Natural killer cell (primary cell): ENCODE measurements around the gene SLC4A1AP. TPM values are rescaled to one million over a fixed set of nuclear protein-coding genes. Genes with fewer than 3 reads are reported as not detected.

Source experiments
- ATAC-seq, 3 donors: fragments of 150-1000 bp in 2 of 3; fragments of 200-7000 bp in 1 of 3; cut with Tn5 transposase; 1 replicate in 1 of 3; 2 replicates in 2 of 3; pipeline ENCODE4 v1.10.0; 2021; ENCODE audit warnings: mild to moderate bottlenecking in 2 of 3, moderate library complexity in 2 of 3
- DNase-seq, 2 donors: peaks; one replicate each; pipeline versions ENCODE4 v3.0.0 to v3.0.0-alpha.2; 2013 to 2021; ENCODE audit warnings: mixed read lengths in 1 of 2
- H3K27ac ChIP-seq: one replicate; pipeline ENCODE4 v1.5.1; 2013; ENCODE audit warnings: mild to moderate bottlenecking, low read length
- H3K27me3 ChIP-seq: one replicate; pipeline ENCODE4 v1.6.1; 2013; ENCODE audit warnings: low read length; ENCODE audit not compliant: control insufficient read depth, insufficient read depth
- H3K36me3 ChIP-seq: one replicate; pipeline ENCODE4 v1.6.1; 2013; ENCODE audit warnings: low read length; ENCODE audit not compliant: control insufficient read depth, insufficient read depth
- H3K4me1 ChIP-seq: one replicate; pipeline ENCODE4 v1.6.1; 2013; ENCODE audit warnings: low read length; ENCODE audit not compliant: control insufficient read depth, insufficient read depth
- H3K4me3 ChIP-seq: one replicate; pipeline ENCODE4 v1.5.1; 2013; ENCODE audit warnings: low read length
- H3K9me3 ChIP-seq: one replicate; pipeline ENCODE4 v1.6.1; 2013; ENCODE audit warnings: low read length; ENCODE audit not compliant: control insufficient read depth, insufficient read depth
- H3K27ac Mint-ChIP-seq, 2 donors: one replicate each; pipeline ENCODE4 v1.8.0; 2022; ENCODE audit warnings: mild to moderate bottlenecking in 2 of 2, mixed read lengths in 2 of 2, moderate library complexity in 1 of 2
- H3K27me3 Mint-ChIP-seq, 2 donors: one replicate each; pipeline ENCODE4 v1.8.0; 2022; ENCODE audit warnings: low read depth in 2 of 2, mixed read lengths in 2 of 2
- H3K36me3 Mint-ChIP-seq: one replicate; pipeline ENCODE4 v1.8.0; 2022; ENCODE audit warnings: mixed read lengths
- H3K4me1 Mint-ChIP-seq, 2 donors: one replicate each; pipeline ENCODE4 v1.8.0; 2022; ENCODE audit warnings: mixed read lengths in 2 of 2
- H3K4me3 Mint-ChIP-seq: one replicate; pipeline ENCODE4 v1.8.0; 2022; ENCODE audit warnings: mild to moderate bottlenecking, moderate library complexity, mixed read lengths
- H3K9me3 Mint-ChIP-seq, 2 donors: one replicate each; pipeline ENCODE4 v1.8.0; 2022; ENCODE audit warnings: mixed read lengths in 2 of 2
- WGBS: methylation state at CpG from one replicate; pipeline ENCODE4 v1.1.7; 2013; ENCODE audit warnings: missing lambda C conversion rate; ENCODE audit not compliant: insufficient coverage; 5-methylcytosine and 5-hydroxymethylcytosine counted together
- intact Hi-C: fragments of 100-400 bp; cut with micrococcal nuclease; formaldehyde crosslinking; loops from one replicate; pipeline ENCODE4 v1.14.2; 2022
- total RNA-seq, 4 donors: library from RNA; stranded (reverse); fragments of 120-200 nt in 1 of 4; gene quantifications; one replicate each; pipeline versions ENCODE4 v1.2.3 to v1.2.4, GENCODE V29; 2013 to 2022
- TF ChIP-seq, protein P1 (sequence below): fragments of 200-600 bp; IDR thresholded peaks from one replicate; pipeline ENCODE4 v1.8.0; 2022; ENCODE audit warnings: antibody characterized with exemption

The SLC4A1AP gene
- total RNA-seq, 3 donors from 2014 or later (not counting 1 experiment from before 2014, with no cell fraction given): 22.0 to 26.0 (median 24.8) TPM

DNA sequence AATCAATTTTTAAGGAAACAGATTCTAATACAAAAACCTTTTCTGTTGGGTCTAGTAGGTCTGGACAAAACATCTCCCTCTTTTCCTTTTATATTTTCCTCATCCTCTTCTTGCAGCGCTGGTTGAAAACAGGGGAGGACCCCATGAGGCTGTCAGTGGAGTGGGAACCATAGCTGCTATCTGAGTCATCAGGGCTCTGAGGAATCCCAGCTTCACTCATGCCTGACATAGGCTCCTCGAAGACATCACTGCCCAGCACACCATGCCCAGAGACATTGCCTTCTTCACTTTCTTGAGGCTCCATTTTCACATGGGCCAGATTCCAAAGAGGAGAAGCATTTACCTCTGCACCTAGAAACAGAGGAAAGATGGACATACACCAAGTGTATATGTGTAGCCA, 10.3 kb upstream of the SLC4A1AP start:
- no peak for DNase-seq
- H3K36me3 ChIP-seq: peaks cover 75% of the 10 kb centered on the region
- H3K4me1 ChIP-seq: no peaks in the 10 kb centered on the region
- intact Hi-C loops: no loop called here
- Mint-ChIP-seq H3K27me3 (no peaks in the 10 kb centered on the region), H3K27ac (peak overlapping the region; percentile 5 to 85), H3K4me3 (no peak overlapping the region), H3K36me3 (peaks cover 25% of the 10 kb centered on the region), H3K9me3 (no peaks in the 10 kb centered on the region), H3K4me1 (peaks cover 0 to 7% of the 10 kb centered on the region in 2 donors)
- no peaks in the 10 kb centered on the region for H3K9me3 ChIP-seq
- H3K27ac ChIP-seq: no peak overlapping the region
- H3K4me3 ChIP-seq: no peak overlapping the region
- ATAC-seq: no peak
- 97% methylated on average over 2 of the region's 2 CpGs for WGBS
- no peaks in the 10 kb centered on the region for H3K27me3 ChIP-seq
- TF ChIP-seq, protein P1, sequence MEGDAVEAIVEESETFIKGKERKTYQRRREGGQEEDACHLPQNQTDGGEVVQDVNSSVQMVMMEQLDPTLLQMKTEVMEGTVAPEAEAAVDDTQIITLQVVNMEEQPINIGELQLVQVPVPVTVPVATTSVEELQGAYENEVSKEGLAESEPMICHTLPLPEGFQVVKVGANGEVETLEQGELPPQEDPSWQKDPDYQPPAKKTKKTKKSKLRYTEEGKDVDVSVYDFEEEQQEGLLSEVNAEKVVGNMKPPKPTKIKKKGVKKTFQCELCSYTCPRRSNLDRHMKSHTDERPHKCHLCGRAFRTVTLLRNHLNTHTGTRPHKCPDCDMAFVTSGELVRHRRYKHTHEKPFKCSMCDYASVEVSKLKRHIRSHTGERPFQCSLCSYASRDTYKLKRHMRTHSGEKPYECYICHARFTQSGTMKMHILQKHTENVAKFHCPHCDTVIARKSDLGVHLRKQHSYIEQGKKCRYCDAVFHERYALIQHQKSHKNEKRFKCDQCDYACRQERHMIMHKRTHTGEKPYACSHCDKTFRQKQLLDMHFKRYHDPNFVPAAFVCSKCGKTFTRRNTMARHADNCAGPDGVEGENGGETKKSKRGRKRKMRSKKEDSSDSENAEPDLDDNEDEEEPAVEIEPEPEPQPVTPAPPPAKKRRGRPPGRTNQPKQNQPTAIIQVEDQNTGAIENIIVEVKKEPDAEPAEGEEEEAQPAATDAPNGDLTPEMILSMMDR: no peak

GRCh38 chr2:27655155-27655951, 8.3 kb upstream of the SLC4A1AP start:
- H3K9me3 Mint-ChIP-seq: no peaks in the 10 kb centered on the region
- intact Hi-C loops: no loop called here
- H3K4me1 Mint-ChIP-seq: peaks cover 0 to 19% of the 10 kb centered on the region in 2 donors
- H3K9me3 ChIP-seq: no peaks in the 10 kb centered on the region
- peaks cover 77% of the 10 kb centered on the region for H3K36me3 ChIP-seq
- H3K4me3 ChIP-seq: no peak overlapping the region
- H3K27me3 ChIP-seq: no peaks in the 10 kb centered on the region
- no peak overlapping the region for H3K27ac Mint-ChIP-seq
- H3K4me1 ChIP-seq: no peaks in the 10 kb centered on the region
- WGBS: 97% methylated on average over 7 of the region's 7 CpGs
- no peak overlapping the region for H3K27ac ChIP-seq
- H3K36me3 Mint-ChIP-seq: peaks cover 17% of the 10 kb centered on the region
- TF ChIP-seq, protein P1: no peak
- no peak for ATAC-seq
- no peaks in the 10 kb centered on the region for H3K27me3 Mint-ChIP-seq
- no peak for DNase-seq
- no peak overlapping the region for H3K4me3 Mint-ChIP-seq

DNA sequence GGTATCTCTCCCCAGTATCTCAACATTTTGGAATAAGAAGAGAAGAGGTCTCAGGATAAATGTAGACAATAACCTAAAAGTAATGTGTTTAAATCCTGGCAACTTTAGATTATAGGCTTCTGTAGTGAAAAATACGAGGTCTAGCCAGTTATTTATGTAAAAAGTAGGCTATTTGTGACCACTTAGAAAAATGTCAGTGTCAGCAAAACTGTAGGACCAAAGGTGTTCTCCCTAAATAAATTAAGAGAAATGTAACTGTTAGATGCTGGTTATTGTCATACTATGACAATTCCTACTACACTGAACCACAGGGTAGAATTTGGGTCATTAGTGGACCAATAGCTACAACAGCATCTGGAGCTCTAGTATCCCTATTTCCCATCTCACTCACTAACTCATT, 2.3 kb upstream of the SLC4A1AP start:
- Mint-ChIP-seq H3K27ac (peak overlapping the region in 1 of 2 donors; percentile 99), H3K4me3 (peak overlapping the region; percentile 28), H3K9me3 (no peaks in the 10 kb centered on the region), H3K27me3 (no peaks in the 10 kb centered on the region), H3K4me1 (peaks cover 37 to 47% of the 10 kb centered on the region in 2 donors), H3K36me3 (peaks cover 13% of the 10 kb centered on the region)
- Histone ChIP-seq H3K4me3 (no peak overlapping the region), H3K27ac (no peak overlapping the region), H3K27me3 (no peaks in the 10 kb centered on the region), H3K9me3 (no peaks in the 10 kb centered on the region), H3K36me3 (peaks cover 42% of the 10 kb centered on the region), H3K4me1 (peaks cover 22% of the 10 kb centered on the region)
- TF ChIP-seq, protein P1: no peak
- DNase-seq (no peak), ATAC-seq (no peak)
- intact Hi-C loops: loop anchor here (5.0 kb wide), 1 partner anchor 34 kb away; the partner anchor contains the start of genes CCDC121 and GPN1
- 85% methylated on average over 1 of the region's 1 CpG for WGBS
